OCI-LY3 (cell line): ENCODE results near the gene SEMA5A.

Experiments used
- H2AFZ ChIP-seq: fragments of 200-600, 300-600 bp; shearing (Covaris generic); 2 replicates; pipeline ENCODE4 v1.6.0; 2014; ENCODE audit warnings: antibody characterized with exemption, low read depth, low read length
- H3K27ac ChIP-seq: fragments of 200-600, 300-600 bp; sonication (generic); 2 replicates; pipeline ENCODE4 v1.5.1; 2014; ENCODE audit warnings: mild to moderate bottlenecking, low read length, moderate library complexity, mixed read lengths
- H3K27me3 ChIP-seq: fragments of 200-600, 300-600 bp; sonication (generic); 2 replicates; pipeline ENCODE4 v1.6.1; 2014; ENCODE audit warnings: low read depth, low read length, mixed read lengths
- H3K36me3 ChIP-seq: fragments of 200-600, 300-600 bp; sonication (generic); replicated peaks from 2 replicates; pipeline ENCODE3; 2014; ENCODE audit warnings: low read depth, low read length, mixed read lengths
- H3K4me1 ChIP-seq: fragments of 300-600, 200-600 bp; sonication (generic); 2 replicates; pipeline ENCODE4 v1.6.1; 2014; ENCODE audit warnings: low read length, mixed read lengths
- H3K4me2 ChIP-seq: fragments of 200-600, 300-600 bp; sonication (generic); 2 replicates; pipeline ENCODE4 v1.6.1; 2014; ENCODE audit warnings: low read length, mixed read lengths
- H3K4me3 ChIP-seq: fragments of 300-600, 200-600 bp; sonication (generic); 2 replicates; pipeline ENCODE4 v1.5.1; 2014; ENCODE audit warnings: antibody characterized with exemption, mild to moderate bottlenecking, low read length, moderate library complexity
- H3K79me2 ChIP-seq: fragments of 300-600, 200-600 bp; shearing (Covaris generic); 2 replicates; pipeline ENCODE4 v1.6.1; 2014; ENCODE audit warnings: mild to moderate bottlenecking, low read length, mixed read lengths
- H3K9ac ChIP-seq: fragments of 300-600, 200-600 bp; shearing (Covaris generic); 2 replicates; pipeline ENCODE4 v1.6.0; 2014; ENCODE audit warnings: mild to moderate bottlenecking, low read length, moderate library complexity
- H3K9me3 ChIP-seq: fragments of 200-600, 300-600 bp; shearing (Covaris generic); 2 replicates; pipeline ENCODE4 v1.6.1; 2014; ENCODE audit warnings: low read length, mixed read lengths; ENCODE audit not compliant: insufficient read depth
- H4K20me1 ChIP-seq: fragments of 200-600, 300-600 bp; sonication (generic); 2 replicates; pipeline ENCODE4 v1.6.1; 2016; ENCODE audit warnings: low read length, mixed read lengths; ENCODE audit not compliant: insufficient read depth
- CTCF ChIP-seq: fragments of 200-600, 300-600 bp; sonication (generic); IDR thresholded peaks from 2 replicates; pipeline ENCODE4 v1.5.1; 2014; ENCODE audit warnings: antibody characterized with exemption, low read length, low read depth
- EZH2phosphoT487 ChIP-seq: fragments of 200-600 bp; shearing (Covaris generic); IDR thresholded peaks from 2 replicates; pipeline ENCODE4 v1.6.1; 2018; ENCODE audit warnings: antibody characterized with exemption, mixed run types, low read depth

SEMA5A gene

GRCh38 chr5:9034649-9035048 lies 511.2 kb downstream of the SEMA5A start:
- Histone ChIP-seq H3K4me1 (no peaks in the 10 kb centered on the region), H3K27me3 (no peaks in the 10 kb centered on the region), H4K20me1 (no peaks in the 10 kb centered on the region), H3K4me2 (no peak overlapping the region), H3K27ac (no peak overlapping the region), H3K9ac (no peak overlapping the region), H3K36me3 (no peaks in the 10 kb centered on the region), H2AFZ (no peak overlapping the region), H3K4me3 (no peak overlapping the region), H3K9me3 (no peaks in the 10 kb centered on the region), H3K79me2 (no peaks in the 10 kb centered on the region)
- TF ChIP-seq CTCF (no peak), EZH2phosphoT487 (no peak)

GRCh38 chr5:9033524-9033923 lies 512.4 kb downstream of the SEMA5A start:
- H2AFZ ChIP-seq, result no peak overlapping the region

GRCh38 chr5:9025942-9026341 lies 519.9 kb downstream of the SEMA5A start:
- Histone ChIP-seq H3K79me2 (no peaks in the 10 kb centered on the region), H3K27me3 (no peaks in the 10 kb centered on the region), H3K9me3 (no peaks in the 10 kb centered on the region), H2AFZ (no peak overlapping the region), H3K4me1 (no peaks in the 10 kb centered on the region), H3K36me3 (no peaks in the 10 kb centered on the region), H3K27ac (no peak overlapping the region), H4K20me1 (no peaks in the 10 kb centered on the region), H3K4me3 (no peak overlapping the region), H3K9ac (no peak overlapping the region), H3K4me2 (no peak overlapping the region)
- no peak for TF ChIP-seq EZH2phosphoT487
- no peak for TF ChIP-seq CTCF

More at GRCh38 chr5:9033524-9033923, 512.4 kb downstream of the SEMA5A start:
- no peaks in the 10 kb centered on the region for H3K4me1 ChIP-seq
- H3K27ac ChIP-seq, result no peak overlapping the region
- no peaks in the 10 kb centered on the region for H3K27me3 ChIP-seq
- no peak overlapping the region for H3K9ac ChIP-seq
- H3K9me3 ChIP-seq, result no peaks in the 10 kb centered on the region
- no peaks in the 10 kb centered on the region for H3K79me2 ChIP-seq
- no peak for TF ChIP-seq CTCF
- TF ChIP-seq EZH2phosphoT487, result no peak
- H4K20me1 ChIP-seq, result no peaks in the 10 kb centered on the region
- no peak overlapping the region for H3K4me3 ChIP-seq
- H3K4me2 ChIP-seq, result no peak overlapping the region
- H3K36me3 ChIP-seq, result no peaks in the 10 kb centered on the region

- H3K4me1 ChIP-seq, result no peaks in the 10 kb centered on the region
- no peaks in the 10 kb centered on the region for H3K79me2 ChIP-seq
- no peak for TF ChIP-seq CTCF
- no peak for TF ChIP-seq EZH2phosphoT487
- H4K20me1 ChIP-seq, result no peaks in the 10 kb centered on the region
- H3K4me3 ChIP-seq, result no peak overlapping the region
- no peak overlapping the region for H3K27ac ChIP-seq
- H3K36me3 ChIP-seq, result no peaks in the 10 kb centered on the region
- H2AFZ ChIP-seq, result no peak overlapping the region
- H3K9ac ChIP-seq, result no peak overlapping the region
- H3K4me2 ChIP-seq, result no peak overlapping the region
- no peaks in the 10 kb centered on the region for H3K9me3 ChIP-seq
- no peaks in the 10 kb centered on the region for H3K27me3 ChIP-seq
Measured at GRCh38 chr5:9020996-9021395, 524.9 kb downstream of the SEMA5A start.
